HEK293 (cell line): ENCODE data around the gene KRTAP19-8.

ENCODE experiments used
- CTCF ChIA-PET: fragments of 350-600 bp; formaldehyde crosslinking; extraction: SDS; loops from one replicate; lab custom pipeline; 2021; ENCODE audit warnings: antibody characterized with exemption; lab: Yijun Ruan, JAX
- POLR2A ChIA-PET: fragments of 300-600 bp; formaldehyde crosslinking; extraction: SDS; loops from one replicate; lab custom pipeline; 2020; ENCODE audit warnings: antibody characterized with exemption, inconsistent platforms; lab: Yijun Ruan, JAX
- H3K27ac ChIP-seq: fragments of 200-500 bp; sonication (Bioruptor generic); 2 replicates; pipeline ENCODE4 v1.5.1; 2014; ENCODE audit warnings: low read depth, low read length, control low read depth, inconsistent platforms; ENCODE audit errors: extremely low read depth
- H3K36me3 ChIP-seq, 2 experiments: fragments of 200-500 bp in 1 of 2; sonication (Bioruptor generic) in 1 of 2; 1 replicate in 1 of 2; 2 replicates in 1 of 2; pipeline ENCODE4 v1.5.1; 2014 to 2017; ENCODE audit warnings: inconsistent platforms in 2 of 2, low read length in 2 of 2; ENCODE audit not compliant: control insufficient read depth in 2 of 2, insufficient read depth in 1 of 2
- H3K4me1 ChIP-seq: fragments of 200-500 bp; sonication (Bioruptor generic); 2 replicates; pipeline ENCODE4 v1.5.1; 2014; ENCODE audit warnings: mild to moderate bottlenecking, low read length, inconsistent platforms; ENCODE audit not compliant: control insufficient read depth, insufficient read depth
- H3K4me3 ChIP-seq: 2 replicates; pipeline ENCODE4 v1.5.1; 2011; ENCODE audit warnings: low read depth, mild to moderate bottlenecking, control low read depth, low read length, moderate library complexity
- H3K9me3 ChIP-seq: fragments of 200-500 bp; sonication (Bioruptor generic); 2 replicates; pipeline ENCODE4 v1.5.1; 2014; ENCODE audit warnings: low read depth, low read length, inconsistent platforms; ENCODE audit not compliant: control insufficient read depth, insufficient read depth
- HOXA7 ChIP-seq: sonication (generic); formaldehyde crosslinking; IDR thresholded peaks from 2 replicates; pipeline ENCODE4 v1.8.1; 2022; ENCODE audit warnings: missing genetic modification reagents, borderline replicate concordance
- IKZF3 ChIP-seq: fragments of 450-650 bp; IDR thresholded peaks from 2 replicates; pipeline ENCODE4 v1.5.0; 2018; ENCODE audit warnings: missing biosample characterization, mild to moderate bottlenecking, missing genetic modification characterization, moderate library complexity
- OVOL3 ChIP-seq: fragments of 450-650 bp; formaldehyde crosslinking; IDR thresholded peaks from 2 replicates; pipeline ENCODE4 v1.5.1; 2016; ENCODE audit warnings: missing biosample characterization, missing genetic modification characterization
- REPIN1 ChIP-seq: fragments of 450-650 bp; formaldehyde crosslinking; IDR thresholded peaks from 2 replicates; pipeline ENCODE4 v1.5.1; 2017; ENCODE audit warnings: missing biosample characterization, missing genetic modification characterization, low read depth
- SP7 ChIP-seq: fragments of 450-650 bp; formaldehyde crosslinking; IDR thresholded peaks from 2 replicates; pipeline ENCODE4 v1.5.1; 2016; ENCODE audit warnings: missing biosample characterization, missing genetic modification characterization
- TRIM28 ChIP-seq: IDR thresholded peaks from 2 replicates; pipeline ENCODE4 v1.6.1; 2011; ENCODE audit warnings: low read length, control low read depth, borderline replicate concordance
- YY1 ChIP-seq: fragments of 450-650 bp; formaldehyde crosslinking; IDR thresholded peaks from 2 replicates; pipeline ENCODE4 v1.5.1; 2018; ENCODE audit warnings: missing biosample characterization, missing genetic modification characterization
- ZNF10 ChIP-seq: fragments of 450-650 bp; formaldehyde crosslinking; IDR thresholded peaks from 2 replicates; pipeline ENCODE4 v1.5.1; 2017; ENCODE audit warnings: missing biosample characterization, missing genetic modification characterization
- ZNF114 ChIP-seq: fragments of 450-650 bp; formaldehyde crosslinking; IDR thresholded peaks from 2 replicates; pipeline ENCODE4 v1.5.0; 2017; ENCODE audit warnings: missing biosample characterization, missing genetic modification characterization
- ZNF140 ChIP-seq: fragments of 450-650 bp; formaldehyde crosslinking; IDR thresholded peaks from 2 replicates; pipeline ENCODE4 v1.5.1; 2016; ENCODE audit warnings: missing biosample characterization, missing genetic modification characterization
- ZNF24 ChIP-seq: fragments of 450-650 bp; formaldehyde crosslinking; IDR thresholded peaks from 2 replicates; pipeline ENCODE4 v1.5.1; 2016; ENCODE audit warnings: missing biosample characterization, missing genetic modification characterization
- ZNF248 ChIP-seq: fragments of 450-650 bp; formaldehyde crosslinking; IDR thresholded peaks from 2 replicates; pipeline ENCODE4 v1.5.1; 2017; ENCODE audit warnings: missing biosample characterization, missing genetic modification characterization
- ZNF510 ChIP-seq: fragments of 450-650 bp; formaldehyde crosslinking; IDR thresholded peaks from 2 replicates; pipeline ENCODE4 v1.5.1; 2018; ENCODE audit warnings: mild to moderate bottlenecking, missing genetic modification characterization, missing biosample characterization; ENCODE audit not compliant: insufficient replicate concordance
- ZNF558 ChIP-seq: fragments of 450-650 bp; formaldehyde crosslinking; IDR thresholded peaks from 2 replicates; pipeline ENCODE4 v1.5.1; 2016; ENCODE audit warnings: missing biosample characterization, missing genetic modification characterization
- ZNF624 ChIP-seq: fragments of 450-650 bp; formaldehyde crosslinking; IDR thresholded peaks from 2 replicates; pipeline ENCODE4 v1.5.1; 2017; ENCODE audit warnings: missing biosample characterization, missing genetic modification characterization
- ZNF654 ChIP-seq: fragments of 450-650 bp; formaldehyde crosslinking; IDR thresholded peaks from 2 replicates; pipeline ENCODE4 v1.5.1; 2016; ENCODE audit warnings: low read depth, missing biosample characterization, missing genetic modification characterization
- ZNF660 ChIP-seq: fragments of 450-650 bp; IDR thresholded peaks from 2 replicates; pipeline ENCODE4 v1.5.1; 2018; ENCODE audit warnings: missing biosample characterization, mild to moderate bottlenecking, missing genetic modification characterization
- ZNF768 ChIP-seq: fragments of 450-650 bp; formaldehyde crosslinking; IDR thresholded peaks from 2 replicates; pipeline ENCODE4 v1.5.1; 2018; ENCODE audit warnings: missing biosample characterization, mild to moderate bottlenecking, missing genetic modification characterization
- ZSCAN30 ChIP-seq: fragments of 450-650 bp; IDR thresholded peaks from 2 replicates; pipeline ENCODE4 v1.5.1; 2018; ENCODE audit warnings: missing biosample characterization, mild to moderate bottlenecking, missing genetic modification characterization, moderate library complexity
- TF ChIP-seq, protein P1 (sequence below): fragments of 450-650 bp; formaldehyde crosslinking; IDR thresholded peaks from 2 replicates; pipeline ENCODE4 v1.5.1; 2016; ENCODE audit warnings: missing biosample characterization, missing genetic modification characterization
- TF ChIP-seq, protein P2 (sequence below): fragments of 450-650 bp; formaldehyde crosslinking; IDR thresholded peaks from 2 replicates; pipeline ENCODE4; 2016; ENCODE audit warnings: missing biosample characterization, missing genetic modification characterization
- TF ChIP-seq, protein P3 (sequence below): fragments of 450-650 bp; formaldehyde crosslinking; IDR thresholded peaks from 2 replicates; pipeline ENCODE4 v1.5.1; 2016; ENCODE audit warnings: missing biosample characterization, missing genetic modification characterization
- TF ChIP-seq, protein P4 (sequence below): fragments of 450-650 bp; formaldehyde crosslinking; IDR thresholded peaks from 2 replicates; pipeline ENCODE4 v1.5.1; 2016; ENCODE audit warnings: missing biosample characterization, missing genetic modification characterization

KRTAP19-8 gene

GRCh38 chr21:31087639-31088473 is 49.6 kb upstream of the KRTAP19-8 start:
- ChIA-PET CTCF (interaction anchor here (0.6 to 1.6 kb wide), 15 partner anchors 9 to 1044 kb away, joined by 3 to 8 read pairs (median 3); no protein-coding TSS in a partner anchor), POLR2A (no interaction called here)
- Histone ChIP-seq H3K27ac (no peak overlapping the region), H3K9me3 (no peaks in the 10 kb centered on the region), H3K36me3 (no peaks in the 10 kb centered on the region), H3K4me3 (no peak overlapping the region), H3K4me1 (no peaks in the 10 kb centered on the region)
- TF ChIP-seq YY1 (tag by site-specific recombination) (no peak), REPIN1 (tag by site-specific recombination) (no peak), ZNF660 (tag by site-specific recombination) (no peak), HOXA7 (CRISPR knock-in tag) (no peak), ZNF114 (no peak), ZNF624 (no peak), ZNF510 (tag by site-specific recombination) (no peak), ZNF768 (tag by site-specific recombination) (no peak), ZNF10 (tag by site-specific recombination) (no peak), OVOL3 (tag by site-specific recombination) (no peak), ZNF24 (no peak), TRIM28 (no peak), ZNF654 (tag by site-specific recombination) (no peak)
- TF ChIP-seq, protein P1, sequence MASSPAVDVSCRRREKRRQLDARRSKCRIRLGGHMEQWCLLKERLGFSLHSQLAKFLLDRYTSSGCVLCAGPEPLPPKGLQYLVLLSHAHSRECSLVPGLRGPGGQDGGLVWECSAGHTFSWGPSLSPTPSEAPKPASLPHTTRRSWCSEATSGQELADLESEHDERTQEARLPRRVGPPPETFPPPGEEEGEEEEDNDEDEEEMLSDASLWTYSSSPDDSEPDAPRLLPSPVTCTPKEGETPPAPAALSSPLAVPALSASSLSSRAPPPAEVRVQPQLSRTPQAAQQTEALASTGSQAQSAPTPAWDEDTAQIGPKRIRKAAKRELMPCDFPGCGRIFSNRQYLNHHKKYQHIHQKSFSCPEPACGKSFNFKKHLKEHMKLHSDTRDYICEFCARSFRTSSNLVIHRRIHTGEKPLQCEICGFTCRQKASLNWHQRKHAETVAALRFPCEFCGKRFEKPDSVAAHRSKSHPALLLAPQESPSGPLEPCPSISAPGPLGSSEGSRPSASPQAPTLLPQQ: no peak

DNA sequence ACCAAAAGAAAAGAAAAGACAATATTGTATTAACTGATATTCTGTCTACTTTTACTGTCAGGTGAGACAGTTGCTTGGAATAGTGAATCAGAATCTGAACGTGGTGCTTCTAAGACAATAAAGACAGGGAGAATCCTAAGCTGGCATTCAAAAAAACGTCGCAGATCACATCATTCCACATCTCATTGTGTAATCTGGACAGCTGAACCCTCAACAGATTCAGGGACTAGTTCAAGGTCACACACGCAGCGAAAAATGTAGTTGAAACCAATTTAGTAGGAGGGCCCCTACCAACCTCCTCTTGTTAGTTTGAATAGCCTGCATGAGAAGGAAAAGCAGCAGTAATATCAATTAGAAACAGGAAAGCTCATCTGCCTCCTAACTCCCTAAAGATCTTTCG is 46.4 kb upstream of the KRTAP19-8 start:
- CTCF ChIA-PET: interaction anchor here (0.7 to 2.5 kb wide), 6 partner anchors 8 to 579 kb away, joined by 4 to 10 read pairs (median 4); no protein-coding TSS in a partner anchor
- POLR2A ChIA-PET: no interaction called here

DNA sequence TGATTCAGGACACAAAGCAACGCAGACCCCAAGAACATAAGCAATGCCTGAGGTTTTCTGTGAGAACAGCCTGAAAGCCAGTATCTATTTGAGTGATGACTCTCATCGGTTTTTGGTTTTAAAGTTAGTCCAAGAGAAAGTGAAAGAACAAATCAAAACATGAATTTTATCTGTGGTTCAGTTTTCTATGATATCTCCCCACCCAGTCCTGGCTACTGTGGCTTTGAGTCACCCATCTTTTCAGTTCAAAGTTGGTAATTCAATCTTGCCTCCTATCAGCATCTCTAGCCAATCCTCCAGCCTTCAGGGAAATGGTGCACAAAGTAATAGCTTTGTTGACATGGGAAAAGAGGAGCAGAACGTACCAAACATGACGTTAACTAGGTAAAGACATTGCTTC is 40.5 kb upstream of the KRTAP19-8 start:
- CTCF ChIA-PET: no interaction called here
- Histone ChIP-seq H3K36me3 (no peaks in the 10 kb centered on the region), H3K27ac (no peak overlapping the region), H3K4me1 (no peaks in the 10 kb centered on the region), H3K4me3 (no peak overlapping the region), H3K9me3 (no peaks in the 10 kb centered on the region)
- POLR2A ChIA-PET: no interaction called here
- no peak for TF ChIP-seq ZNF140 (tag by site-specific recombination)
- TF ChIP-seq, protein P2, sequence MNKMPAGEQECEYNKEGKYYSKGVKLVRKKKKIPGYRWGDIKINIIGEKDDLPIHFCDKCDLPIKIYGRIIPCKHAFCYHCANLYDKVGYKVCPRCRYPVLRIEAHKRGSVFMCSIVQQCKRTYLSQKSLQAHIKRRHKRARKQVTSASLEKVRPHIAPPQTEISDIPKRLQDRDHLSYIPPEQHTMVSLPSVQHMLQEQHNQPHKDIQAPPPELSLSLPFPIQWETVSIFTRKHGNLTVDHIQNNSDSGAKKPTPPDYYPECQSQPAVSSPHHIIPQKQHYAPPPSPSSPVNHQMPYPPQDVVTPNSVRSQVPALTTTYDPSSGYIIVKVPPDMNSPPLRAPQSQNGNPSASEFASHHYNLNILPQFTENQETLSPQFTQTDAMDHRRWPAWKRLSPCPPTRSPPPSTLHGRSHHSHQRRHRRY: no peak
- TF ChIP-seq SP7 (tag by site-specific recombination): no peak
- TF ChIP-seq, protein P3, sequence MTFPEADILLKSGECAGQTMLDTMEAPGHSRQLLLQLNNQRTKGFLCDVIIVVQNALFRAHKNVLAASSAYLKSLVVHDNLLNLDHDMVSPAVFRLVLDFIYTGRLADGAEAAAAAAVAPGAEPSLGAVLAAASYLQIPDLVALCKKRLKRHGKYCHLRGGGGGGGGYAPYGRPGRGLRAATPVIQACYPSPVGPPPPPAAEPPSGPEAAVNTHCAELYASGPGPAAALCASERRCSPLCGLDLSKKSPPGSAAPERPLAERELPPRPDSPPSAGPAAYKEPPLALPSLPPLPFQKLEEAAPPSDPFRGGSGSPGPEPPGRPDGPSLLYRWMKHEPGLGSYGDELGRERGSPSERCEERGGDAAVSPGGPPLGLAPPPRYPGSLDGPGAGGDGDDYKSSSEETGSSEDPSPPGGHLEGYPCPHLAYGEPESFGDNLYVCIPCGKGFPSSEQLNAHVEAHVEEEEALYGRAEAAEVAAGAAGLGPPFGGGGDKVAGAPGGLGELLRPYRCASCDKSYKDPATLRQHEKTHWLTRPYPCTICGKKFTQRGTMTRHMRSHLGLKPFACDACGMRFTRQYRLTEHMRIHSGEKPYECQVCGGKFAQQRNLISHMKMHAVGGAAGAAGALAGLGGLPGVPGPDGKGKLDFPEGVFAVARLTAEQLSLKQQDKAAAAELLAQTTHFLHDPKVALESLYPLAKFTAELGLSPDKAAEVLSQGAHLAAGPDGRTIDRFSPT: no peak
- TF ChIP-seq, protein P4, sequence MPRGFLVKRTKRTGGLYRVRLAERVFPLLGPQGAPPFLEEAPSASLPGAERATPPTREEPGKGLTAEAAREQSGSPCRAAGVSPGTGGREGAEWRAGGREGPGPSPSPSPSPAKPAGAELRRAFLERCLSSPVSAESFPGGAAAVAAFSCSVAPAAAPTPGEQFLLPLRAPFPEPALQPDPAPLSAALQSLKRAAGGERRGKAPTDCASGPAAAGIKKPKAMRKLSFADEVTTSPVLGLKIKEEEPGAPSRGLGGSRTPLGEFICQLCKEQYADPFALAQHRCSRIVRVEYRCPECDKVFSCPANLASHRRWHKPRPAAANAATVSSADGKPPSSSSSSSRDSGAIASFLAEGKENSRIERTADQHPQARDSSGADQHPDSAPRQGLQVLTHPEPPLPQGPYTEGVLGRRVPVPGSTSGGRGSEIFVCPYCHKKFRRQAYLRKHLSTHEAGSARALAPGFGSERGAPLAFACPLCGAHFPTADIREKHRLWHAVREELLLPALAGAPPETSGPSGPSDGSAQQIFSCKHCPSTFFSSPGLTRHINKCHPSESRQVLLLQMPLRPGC (tag by site-specific recombination): no peak
- TF ChIP-seq ZNF248 (tag by site-specific recombination): no peak
- no peak for TF ChIP-seq ZNF558
- TF ChIP-seq IKZF3 (tag by site-specific recombination): no peak
- no peak for TF ChIP-seq ZNF768 (tag by site-specific recombination)

More for the DNA sequence above, 46.4 kb upstream of the KRTAP19-8 start:
- no peak for TF ChIP-seq ZSCAN30 (tag by site-specific recombination)
- no peak for TF ChIP-seq ZNF624
- TF ChIP-seq, all 188 proteins: peak for 0
- no peak overlapping the region for H3K4me3 ChIP-seq
- no peaks in the 10 kb centered on the region for H3K4me1 ChIP-seq
- no peaks in the 10 kb centered on the region for H3K9me3 ChIP-seq
- no peak overlapping the region for H3K27ac ChIP-seq
- no peaks in the 10 kb centered on the region for H3K36me3 ChIP-seq
